Hepatocyte (in vitro differentiated cells): ENCODE measurements around the gene CSPG5. TPM values are rescaled to one million over a fixed set of nuclear protein-coding genes. Genes with fewer than 3 reads are reported as not detected.

Source experiments
- DNase-seq: peaks from one replicate; pipeline ENCODE4 v3.0.0-alpha.2; 2016; ENCODE audit warnings: low spot score
- H2AFZ ChIP-seq: fragments of 200-600 bp; sonication (generic); 2 replicates; pipeline ENCODE4 v1.6.0; 2016; ENCODE audit warnings: antibody characterized with exemption, mild to moderate bottlenecking
- H3K27ac ChIP-seq: fragments of 200-600 bp; sonication (generic); 2 replicates; pipeline ENCODE4 v1.5.1; 2016; ENCODE audit warnings: mild to moderate bottlenecking
- H3K27me3 ChIP-seq: fragments of 200-600 bp; sonication (generic); 2 replicates; pipeline ENCODE4 v1.6.1; 2016
- H3K36me3 ChIP-seq: fragments of 200-600 bp; sonication (generic); replicated peaks from 2 replicates; pipeline ENCODE4 v1.5.1; 2016; ENCODE audit warnings: low read depth; ENCODE audit not compliant: insufficient read depth
- H3K4me1 ChIP-seq: fragments of 200-600 bp; sonication (generic); 2 replicates; pipeline ENCODE4 v1.5.1; 2016; ENCODE audit warnings: mild to moderate bottlenecking, moderate library complexity; ENCODE audit not compliant: insufficient read depth
- H3K4me2 ChIP-seq: fragments of 200-600 bp; sonication (generic); 2 replicates; pipeline ENCODE4 v1.6.0; 2016
- H3K4me3 ChIP-seq: fragments of 200-600 bp; sonication (generic); 2 replicates; pipeline ENCODE4 v1.5.1; 2016; ENCODE audit warnings: mild to moderate bottlenecking
- H3K79me2 ChIP-seq: fragments of 200-600 bp; sonication (generic); 2 replicates; pipeline ENCODE4 v1.6.0; 2017; ENCODE audit warnings: mild to moderate bottlenecking
- H3K9me2 ChIP-seq: fragments of 200-600 bp; sonication (generic); replicated peaks from 2 replicates; pipeline ENCODE4 v1.6.0; 2017; ENCODE audit warnings: mild to moderate bottlenecking; ENCODE audit not compliant: insufficient read depth
- H3K9me3 ChIP-seq: fragments of 200-600 bp; sonication (generic); 2 replicates; pipeline ENCODE4 v1.5.1; 2016; ENCODE audit warnings: low read depth, mild to moderate bottlenecking
- H4K20me1 ChIP-seq: fragments of 200-600 bp; sonication (generic); 2 replicates; pipeline ENCODE4 v1.6.0; 2016; ENCODE audit warnings: mild to moderate bottlenecking; ENCODE audit not compliant: insufficient read depth, poor library complexity, severe bottlenecking
- EZH2 ChIP-seq: fragments of 200-600 bp; sonication (generic); IDR thresholded peaks from 2 replicates; pipeline ENCODE4 v1.6.1; 2016; ENCODE audit warnings: antibody characterized with exemption, mild to moderate bottlenecking, borderline replicate concordance
- EZH2phosphoT487 ChIP-seq: fragments of 200-600 bp; sonication (generic); IDR thresholded peaks from one replicate; pipeline ENCODE4 v1.6.1; 2018; ENCODE audit warnings: antibody characterized with exemption, mild to moderate bottlenecking, low read depth, moderate library complexity; ENCODE audit not compliant: unreplicated experiment, severe bottlenecking
- WGBS: methylation state at CpG from one replicate; pipeline ENCODE4 v1.1.6; 2016; ENCODE audit warnings: low lambda C conversion rate; ENCODE audit errors: missing lambda C conversion rate; 5-methylcytosine and 5-hydroxymethylcytosine counted together
- polyA plus RNA-seq: library from polyadenylated mRNA; unstranded; fragments of >200 nt; fragmentation: Nextera tagmentation; extraction: Ambion mirVana; gene quantifications from 2 replicates; pipeline ENCODE4 v1.2.1, GENCODE V29; 2016
- small RNA-seq: library from RNA; depleted of rRNA; stranded (forward); fragments of <200 nt; gene quantifications from one replicate; pipeline ENCODE3, GENCODE V24; 2014
- total RNA-seq: library from RNA; depleted of rRNA; stranded (reverse); fragments of >200 nt; gene quantifications from 2 replicates; pipeline ENCODE4 v1.2.3, GENCODE V29; 2014
- TF ChIP-seq, protein P1 (sequence below): fragments of 200-600 bp; sonication (generic); IDR thresholded peaks from 2 replicates; pipeline ENCODE4 v1.5.1; 2016; ENCODE audit warnings: antibody characterized with exemption, mild to moderate bottlenecking; ENCODE audit not compliant: poor library complexity

CSPG5 gene
- total and polyA plus RNA-seq, 2 experiments from 2014 or later, result 0.34 to 0.47 TPM

DNA sequence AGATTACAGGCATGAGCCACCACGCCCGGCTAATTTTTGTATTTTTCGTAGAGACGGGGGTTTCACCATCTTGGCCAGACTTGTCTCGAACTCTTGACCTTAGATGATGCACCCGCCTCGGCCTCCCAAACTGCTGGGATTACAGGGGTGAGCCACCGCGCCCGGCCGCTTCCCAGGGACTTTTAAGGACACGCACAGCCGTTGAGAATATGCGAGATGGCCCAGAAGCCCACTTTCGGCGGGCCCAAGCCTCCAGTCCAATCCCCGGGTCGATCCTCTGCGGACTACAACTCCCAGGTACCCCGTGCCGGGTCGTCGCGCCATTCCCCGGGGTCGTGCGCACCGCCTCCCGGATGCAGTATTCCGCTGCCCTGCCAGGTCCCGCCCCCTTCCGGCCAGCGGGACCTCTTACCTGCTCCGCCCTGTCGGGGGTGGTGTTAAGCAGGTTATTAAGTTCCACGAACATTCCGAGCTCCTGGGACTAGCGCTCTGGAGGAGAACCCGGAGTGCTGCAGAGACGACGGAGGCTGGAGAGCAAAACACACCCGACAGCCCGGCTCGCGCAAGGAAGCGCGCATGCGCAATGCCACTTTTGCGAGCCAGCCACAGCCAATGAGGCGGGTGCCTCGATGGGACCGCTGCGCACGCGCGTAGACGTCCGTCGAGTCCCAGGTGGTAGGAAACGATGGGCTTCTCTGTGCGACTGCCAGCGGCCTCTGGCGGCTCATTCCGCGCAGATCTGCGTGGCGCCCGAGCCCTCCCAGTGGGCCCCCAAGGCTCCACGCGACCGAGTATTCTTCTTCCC, 65.3 kb downstream of the CSPG5 start, which contains the start of gene ELP6:
Gene ELP6, minus strand, starts transcription at position 588 of the 805 bp plus-strand sequence. Its CDS starts 122 bp downstream, at position 466.
- H3K9me3 ChIP-seq, result no peaks in the 10 kb centered on the region
- no peaks in the 10 kb centered on the region for H3K36me3 ChIP-seq
- peak within 1 kb of the TSS; percentile 89 for H3K4me2 ChIP-seq
- H3K9me2 ChIP-seq, result no peaks in the 10 kb centered on the region
- peak within 1 kb of the TSS; percentile 76 for H3K4me3 ChIP-seq
- peaks cover 24% of the 10 kb centered on the region for H3K79me2 ChIP-seq
- H3K27me3 ChIP-seq, result no peaks in the 10 kb centered on the region
- peaks cover 7% of the 10 kb centered on the region for H3K4me1 ChIP-seq
- H2AFZ ChIP-seq, result peak within 1 kb of the TSS; percentile 89
- peak; percentile 99 for DNase-seq
- under 1% methylated on average over 62 of the region's 71 CpGs for WGBS
- TF ChIP-seq, protein P1, sequence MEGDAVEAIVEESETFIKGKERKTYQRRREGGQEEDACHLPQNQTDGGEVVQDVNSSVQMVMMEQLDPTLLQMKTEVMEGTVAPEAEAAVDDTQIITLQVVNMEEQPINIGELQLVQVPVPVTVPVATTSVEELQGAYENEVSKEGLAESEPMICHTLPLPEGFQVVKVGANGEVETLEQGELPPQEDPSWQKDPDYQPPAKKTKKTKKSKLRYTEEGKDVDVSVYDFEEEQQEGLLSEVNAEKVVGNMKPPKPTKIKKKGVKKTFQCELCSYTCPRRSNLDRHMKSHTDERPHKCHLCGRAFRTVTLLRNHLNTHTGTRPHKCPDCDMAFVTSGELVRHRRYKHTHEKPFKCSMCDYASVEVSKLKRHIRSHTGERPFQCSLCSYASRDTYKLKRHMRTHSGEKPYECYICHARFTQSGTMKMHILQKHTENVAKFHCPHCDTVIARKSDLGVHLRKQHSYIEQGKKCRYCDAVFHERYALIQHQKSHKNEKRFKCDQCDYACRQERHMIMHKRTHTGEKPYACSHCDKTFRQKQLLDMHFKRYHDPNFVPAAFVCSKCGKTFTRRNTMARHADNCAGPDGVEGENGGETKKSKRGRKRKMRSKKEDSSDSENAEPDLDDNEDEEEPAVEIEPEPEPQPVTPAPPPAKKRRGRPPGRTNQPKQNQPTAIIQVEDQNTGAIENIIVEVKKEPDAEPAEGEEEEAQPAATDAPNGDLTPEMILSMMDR, result peak; percentile 73
- TF ChIP-seq EZH2, result no peak
- H3K27ac ChIP-seq, result peak within 1 kb of the TSS; percentile 98
- H4K20me1 ChIP-seq, result no peaks in the 10 kb centered on the region

DNA sequence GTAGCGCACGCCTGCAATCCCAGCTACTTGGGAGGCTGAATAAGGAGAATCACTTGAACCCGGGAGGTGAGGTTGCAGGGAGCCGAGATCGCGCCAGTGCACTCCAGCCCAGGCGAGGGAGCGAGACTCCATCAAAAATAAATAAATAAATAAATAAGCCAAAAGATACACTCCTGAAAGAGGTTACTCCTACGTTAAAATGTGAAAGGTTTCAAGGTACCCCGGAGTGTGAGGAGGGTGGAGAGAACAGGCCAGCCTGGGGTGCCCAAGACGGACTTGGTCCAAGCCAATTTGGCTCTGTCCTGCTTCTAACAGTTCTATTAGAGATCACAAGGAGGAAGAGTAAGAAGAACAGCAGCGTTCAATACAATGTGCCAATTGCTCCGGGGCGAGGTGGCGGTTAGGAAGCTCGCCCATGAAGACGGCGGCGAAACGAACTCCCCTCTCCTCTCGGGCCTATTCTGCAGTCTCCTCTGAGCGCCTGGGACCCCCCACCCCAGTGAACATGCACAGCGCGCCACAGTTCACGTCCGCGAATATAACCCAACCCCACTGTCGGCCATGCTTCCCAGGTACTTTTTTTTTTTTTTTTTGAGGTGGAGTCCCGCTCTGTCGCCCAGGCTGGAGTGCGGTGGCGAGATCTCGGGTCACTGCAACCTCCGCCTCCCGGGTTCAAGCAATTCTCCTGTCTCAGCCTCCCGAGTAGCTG, 66.1 kb downstream of the CSPG5 start:
- Histone ChIP-seq H3K9me2 (no peaks in the 10 kb centered on the region), H3K27me3 (no peaks in the 10 kb centered on the region), H4K20me1 (no peaks in the 10 kb centered on the region), H3K27ac (peak overlapping the region; percentile 98), H3K9me3 (no peaks in the 10 kb centered on the region), H3K4me2 (peak overlapping the region; percentile 89), H3K79me2 (peaks cover 24% of the 10 kb centered on the region), H2AFZ (peak overlapping the region; percentile 89), H3K4me3 (peak overlapping the region; percentile 76), H3K4me1 (peaks cover 7% of the 10 kb centered on the region), H3K36me3 (no peaks in the 10 kb centered on the region)
- DNase-seq, result peak; percentile 37
- TF ChIP-seq, protein P1, result no peak
- TF ChIP-seq EZH2phosphoT487 (no peak), EZH2 (no peak)
- WGBS, result 18% methylated on average over 36 of the region's 36 CpGs

Small RNAs within 50 kb of the gene (small RNA-seq; reads per million reads assigned to genes)
- not detected for gene RN7SL870P

Other genes with a start within 250 kb of the CSPG5 start
- gene PTPN23, start 197.8 kb downstream of the CSPG5 start, total RNA-seq, result 7.4 and 11.9 TPM in 2 replicates
- gene PTPN23, start 197.8 kb downstream of the CSPG5 start, polyA plus RNA-seq, result 20.5 and 22.8 TPM in 2 replicates
- gene SCAP, start 102.9 kb downstream of the CSPG5 start, total RNA-seq, result 73.8 and 94.8 TPM in 2 replicates
- gene SCAP, start 102.9 kb downstream of the CSPG5 start, polyA plus RNA-seq, result 83.2 and 89.3 TPM in 2 replicates
- gene ELP6, start 65.2 kb downstream of the CSPG5 start, total RNA-seq, result 21.1 and 34.4 TPM in 2 replicates
- gene ELP6, start 65.2 kb downstream of the CSPG5 start, polyA plus RNA-seq, result 32.6 and 37.3 TPM in 2 replicates
- 35.6 and 38.2 TPM in 2 replicates for gene SMARCC1, start 203.0 kb upstream of the CSPG5 start, total RNA-seq
- gene SMARCC1, start 203.0 kb upstream of the CSPG5 start, polyA plus RNA-seq, result 35.5 and 43.3 TPM in 2 replicates
- 51.3 and 52.0 TPM in 2 replicates for gene DHX30, start 224.3 kb upstream of the CSPG5 start, total RNA-seq
- 47.8 and 55.8 TPM in 2 replicates for gene DHX30, start 224.3 kb upstream of the CSPG5 start, polyA plus RNA-seq